B cell (primary cell): ENCODE measurements around the gene STX7. TPM values are rescaled to one million over a fixed set of nuclear protein-coding genes. Genes with fewer than 3 reads are reported as not detected.

Experiments used
- ATAC-seq: fragments of 200-7000 bp; cut with Tn5 transposase; one replicate; pipeline ENCODE4 v1.10.0; 2021; ENCODE audit warnings: low read depth, mild to moderate bottlenecking, moderate number of reproducible peaks, moderate library complexity
- CTCF ChIA-PET: fragments of 350-600 bp; sonication (Branson Sonifier 250); formaldehyde crosslinking; loops from one replicate; lab custom pipeline; 2021; ENCODE audit warnings: antibody characterized with exemption, inconsistent platforms; lab: Charles Lee
- POLR2A ChIA-PET: fragments of 350-600 bp; sonication (Branson Sonifier 250); formaldehyde crosslinking; loops from one replicate; lab custom pipeline; 2021; ENCODE audit warnings: antibody characterized with exemption; lab: Charles Lee
- DNase-seq: peaks from one replicate; pipeline ENCODE4 v3.0.0; 2013
- H2AFZ ChIP-seq: 2 replicates; pipeline ENCODE4 v1.6.1; 2012; ENCODE audit warnings: mild to moderate bottlenecking, low read depth, low read length; ENCODE audit not compliant: insufficient read depth, poor library complexity, severe bottlenecking
- H3K27ac ChIP-seq, 2 donors: 1 replicate in 1 of 2; 2 replicates in 1 of 2; pipeline ENCODE4 v1.5.1; 2012 to 2013; ENCODE audit warnings: low read length in 2 of 2, mild to moderate bottlenecking in 2 of 2, moderate library complexity in 1 of 2
- H3K27me3 ChIP-seq, 4 experiments: fragments of 200-600 bp in 1 of 4; sonication (generic) in 1 of 4; replicated peaks in 1 of 4; 1 replicate in 2 of 4; 2 replicates in 2 of 4; pipeline versions ENCODE4 v1.6.1 to v1.7.0; 2013 to 2016; ENCODE audit warnings: low read length in 3 of 4, mild to moderate bottlenecking in 2 of 4, mixed read lengths in 1 of 4, moderate library complexity in 1 of 4; ENCODE audit not compliant: insufficient read depth in 4 of 4, control insufficient read depth in 3 of 4; ENCODE audit errors: control extremely low read depth in 1 of 4
- H3K36me3 ChIP-seq, 2 experiments: replicated peaks in 1 of 2; 1 replicate in 1 of 2; 2 replicates in 1 of 2; pipeline versions ENCODE4 v1.6.1 to v1.7.1; 2013; ENCODE audit warnings: low read length in 1 of 2; ENCODE audit not compliant: insufficient read depth in 2 of 2, control insufficient read depth in 1 of 2; ENCODE audit errors: control extremely low read depth in 1 of 2, extremely low read depth in 1 of 2
- H3K4me1 ChIP-seq, 2 donors: fragments of 200-600 bp in 1 of 2; sonication (generic) in 1 of 2; 1 replicate in 1 of 2; 2 replicates in 1 of 2; pipeline versions ENCODE4 v1.5.1 to v1.6.1; 2013 to 2017; ENCODE audit warnings: low read length in 2 of 2; ENCODE audit not compliant: control insufficient read depth in 2 of 2, insufficient read depth in 2 of 2
- H3K4me2 ChIP-seq: replicated peaks from 2 replicates; pipeline ENCODE3; 2012; ENCODE audit warnings: mild to moderate bottlenecking, low read depth, low read length; ENCODE audit not compliant: poor library complexity, severe bottlenecking
- H3K4me3 ChIP-seq, 5 experiments: fragments of 200-600 bp in 1 of 5; sonication (generic) in 1 of 5; 1 replicate in 3 of 5; 2 replicates in 2 of 5; pipeline versions ENCODE4 v1.5.1 to v1.7.0; 2011 to 2016; ENCODE audit warnings: low read length in 4 of 5, mild to moderate bottlenecking in 4 of 5, low read depth in 2 of 5, control low read depth in 1 of 5, moderate library complexity in 1 of 5; ENCODE audit not compliant: insufficient read depth in 1 of 5; ENCODE audit errors: control extremely low read depth in 1 of 5, extremely low read depth in 1 of 5
- H3K79me2 ChIP-seq: fragments of 200-600 bp; sonication (generic); one replicate; pipeline ENCODE4 v1.6.0; 2016; ENCODE audit warnings: low read length; ENCODE audit not compliant: control insufficient read depth, insufficient read depth
- H3K9ac ChIP-seq: fragments of 200-600 bp; sonication (generic); 2 replicates; pipeline ENCODE4 v1.6.1; 2017; ENCODE audit warnings: mild to moderate bottlenecking, low read length, moderate library complexity
- H3K9me3 ChIP-seq, 3 donors: one replicate each; pipeline versions ENCODE4 v1.6.1 to v1.7.1; 2013; ENCODE audit warnings: low read length in 2 of 3; ENCODE audit not compliant: control insufficient read depth in 2 of 3, insufficient read depth in 1 of 3; ENCODE audit errors: control extremely low read depth in 1 of 3
- H4K20me1 ChIP-seq: 2 replicates; pipeline ENCODE4 v1.6.0; 2012; ENCODE audit warnings: mild to moderate bottlenecking, low read length; ENCODE audit not compliant: insufficient read depth, control insufficient read depth, poor library complexity, severe bottlenecking
- H3K27ac Mint-ChIP-seq: one replicate; pipeline ENCODE4 v1.8.0; 2021; ENCODE audit warnings: mixed read lengths
- H3K27me3 Mint-ChIP-seq: one replicate; pipeline ENCODE4 v1.8.0; 2021; ENCODE audit warnings: mixed read lengths
- H3K4me1 Mint-ChIP-seq: one replicate; pipeline ENCODE4 v1.8.0; 2021; ENCODE audit warnings: mixed read lengths
- H3K4me3 Mint-ChIP-seq: one replicate; pipeline ENCODE4 v1.8.0; 2021; ENCODE audit warnings: mixed read lengths
- H3K9me3 Mint-ChIP-seq: one replicate; pipeline ENCODE4 v1.8.0; 2022; ENCODE audit warnings: mixed read lengths; ENCODE audit not compliant: insufficient read depth
- CTCF ChIP-seq: fragments of 200-600 bp; IDR thresholded peaks from one replicate; pipeline ENCODE4 v1.8.0; 2022; ENCODE audit warnings: antibody characterized with exemption, mild to moderate bottlenecking
- EZH2 ChIP-seq: IDR thresholded peaks from 2 replicates; pipeline ENCODE4 v1.6.1; 2012; ENCODE audit warnings: borderline replicate concordance, low read depth, mild to moderate bottlenecking, moderate library complexity, low read length; ENCODE audit not compliant: insufficient read depth, poor library complexity, severe bottlenecking
- WGBS: methylation state at CpG from one replicate; pipeline ENCODE4 v1.1.5; 2013; ENCODE audit warnings: missing lambda C conversion rate; ENCODE audit not compliant: insufficient coverage; 5-methylcytosine and 5-hydroxymethylcytosine counted together
- intact Hi-C: fragments of 100-400 bp; cut with micrococcal nuclease; formaldehyde crosslinking; loops from one replicate; pipeline ENCODE4 v1.10.0; 2022
- polyA plus RNA-seq: library from polyadenylated mRNA; depleted of rRNA; stranded (reverse); fragments of >200 nt; gene quantifications from 2 replicates; pipeline ENCODE4 v1.2.3, GENCODE V29; 2012
- total RNA-seq, 2 donors: library from RNA; stranded (reverse); fragments of 120-200 nt in 1 of 2; gene quantifications; 1 replicate in 1 of 2; 2 replicates in 1 of 2; pipeline versions ENCODE4 v1.2.3 to v1.2.4, GENCODE V29; 2013 to 2022

STX7 gene
- total and polyA plus RNA-seq, 2 donors (not counting 1 experiment from before 2014, with no cell fraction given): 70.9 to 221 TPM

GRCh38 chr6:132456700-132457143 lies 56.2 kb downstream of the STX7 start:
- peaks cover 9 to 86% of the 10 kb centered on the region in 2 experiments for H3K36me3 ChIP-seq
- ATAC-seq (no peak), DNase-seq (no peak)

More at GRCh38 chr6:132456700-132457143, 56.2 kb downstream of the STX7 start:
- H3K27ac ChIP-seq: peak overlapping the region in 1 of 2 donors; percentile 51
- no peaks in the 10 kb centered on the region for H3K79me2 ChIP-seq
- H3K4me1 ChIP-seq: peaks cover 0 to 14% of the 10 kb centered on the region in 2 donors
- H4K20me1 ChIP-seq: no peaks in the 10 kb centered on the region
- peak overlapping the region; percentile 85 for H3K27ac Mint-ChIP-seq
- CTCF ChIA-PET: interaction anchor here (1.1 to 4.2 kb wide), 6 partner anchors 12 to 177 kb away, joined by 3 to 36 read pairs (median 6); no protein-coding TSS in a partner anchor
- H3K27me3 Mint-ChIP-seq: no peaks in the 10 kb centered on the region
- H3K9me3 Mint-ChIP-seq: no peaks in the 10 kb centered on the region
- TF ChIP-seq EZH2 (no peak), CTCF (no peak)
- H3K4me2 ChIP-seq: no peak overlapping the region
- H3K27me3 ChIP-seq: no peaks in the 10 kb centered on the region
- WGBS: 67% methylated on average over 2 of the region's 4 CpGs
- no peak overlapping the region for H3K4me3 Mint-ChIP-seq
- POLR2A ChIA-PET: no interaction called here
- H3K9ac ChIP-seq: no peak overlapping the region
- intact Hi-C loops: loop anchor here (2.0 kb wide), 1 partner anchor 14 kb away; no protein-coding TSS in a partner anchor
- no peak overlapping the region for H3K4me3 ChIP-seq
- H3K9me3 ChIP-seq: no peaks in the 10 kb centered on the region
- H3K4me1 Mint-ChIP-seq: peaks cover 38% of the 10 kb centered on the region
- H2AFZ ChIP-seq: no peak overlapping the region
